Spinal cord (tissue), 10 donors: ENCODE results near the gene DDX56. TPM values are rescaled to one million over a fixed set of nuclear protein-coding genes. Genes with fewer than 3 reads are reported as not detected.
A peak's percentile ranks its signal among the peaks of the same experiment; 100 is the strongest.
"Not testable (repeated sequence)": the region's sequence is repeated elsewhere in the genome, so short reads cannot be mapped to it uniquely, and the experiment has no call there.

Source experiments
- DNase-seq, 6 donors: peaks; one replicate each; pipeline versions ENCODE4 v3.0.0 to v3.0.0-alpha.2; 2013 to 2015; ENCODE audit warnings: low spot score in 6 of 6, low read depth in 4 of 6
- H3K27ac ChIP-seq: one replicate; pipeline ENCODE4 v1.5.1; 2013; ENCODE audit warnings: low read depth, low read length, control low read depth
- H3K27me3 ChIP-seq: one replicate; pipeline ENCODE4 v1.6.1; 2013; ENCODE audit warnings: low read length; ENCODE audit not compliant: control insufficient read depth, insufficient read depth
- H3K36me3 ChIP-seq: one replicate; pipeline ENCODE4 v1.6.1; 2013; ENCODE audit warnings: low read length; ENCODE audit not compliant: control insufficient read depth, insufficient read depth
- H3K4me1 ChIP-seq: one replicate; pipeline ENCODE4 v1.6.1; 2013; ENCODE audit warnings: low read length; ENCODE audit not compliant: control insufficient read depth, insufficient read depth
- H3K4me3 ChIP-seq: one replicate; pipeline ENCODE4 v1.5.1; 2013; ENCODE audit warnings: low read depth, low read length, control low read depth
- H3K9me3 ChIP-seq: one replicate; pipeline ENCODE4 v1.6.1; 2013; ENCODE audit warnings: low read length; ENCODE audit not compliant: control insufficient read depth, insufficient read depth
- WGBS: methylation state at CpG from one replicate; pipeline ENCODE4 v1.1.5; 2013; ENCODE audit warnings: missing lambda C conversion rate; ENCODE audit not compliant: insufficient coverage; 5-methylcytosine and 5-hydroxymethylcytosine counted together
- polyA plus RNA-seq, 2 donors: library from polyadenylated mRNA; unstranded; fragments of 120-200 nt; gene quantifications; one replicate each; pipeline ENCODE4 v1.2.1, GENCODE V29; 2013; ENCODE audit not compliant: insufficient read length in 2 of 2
- total RNA-seq, 2 donors: library from RNA; depleted of rRNA in 1 of 2; stranded (reverse); fragments of 120-200 nt in 1 of 2; fragments of >200 nt in 1 of 2; gene quantifications; one replicate each; pipeline versions ENCODE4 v1.2.3 to v1.2.4, GENCODE V29; 2013 to 2014
- donor health status: healthy.

The DDX56 gene
- total and polyA plus RNA-seq, 4 donors, result 37.0 to 80.4 (median 60.8) TPM

- H3K27ac ChIP-seq, result no peak overlapping the region
- WGBS, result 57% methylated on average over 11 of the region's 13 CpGs
- H3K4me3 ChIP-seq, result no peak overlapping the region
- DNase-seq, result peak in 2 of 6 donors; percentile 43 to 60
- no peaks in the 10 kb centered on the region for H3K27me3 ChIP-seq
- H3K9me3 ChIP-seq, result no peaks in the 10 kb centered on the region
- H3K4me1 ChIP-seq, result no peaks in the 10 kb centered on the region
- H3K36me3 ChIP-seq, result peaks cover 67% of the 10 kb centered on the region
Measured at GRCh38 chr7:44565097-44565794, 8.5 kb downstream of the DDX56 start.

- Histone ChIP-seq H3K36me3 (peaks cover 60% of the 10 kb centered on the region), H3K27ac (no peak overlapping the region)
- WGBS, result 82% methylated on average over 2 of the region's 2 CpGs
Measured at GRCh38 chr7:44564606-44565005, 9.1 kb downstream of the DDX56 start.

GRCh38 chr7:44563171-44563679 is 10.5 kb downstream of the DDX56 start:
- Histone ChIP-seq H3K9me3 (no peaks in the 10 kb centered on the region), H3K4me1 (no peaks in the 10 kb centered on the region), H3K27ac (no peak overlapping the region), H3K36me3 (peaks cover 47% of the 10 kb centered on the region), H3K27me3 (no peaks in the 10 kb centered on the region), H3K4me3 (no peak overlapping the region)
- 97% methylated on average over 3 of the region's 3 CpGs for WGBS
- DNase-seq, result no peak

More at GRCh38 chr7:44564606-44565005, 9.1 kb downstream of the DDX56 start:
- Histone ChIP-seq H3K4me3 (no peak overlapping the region), H3K9me3 (no peaks in the 10 kb centered on the region), H3K27me3 (no peaks in the 10 kb centered on the region), H3K4me1 (no peaks in the 10 kb centered on the region)
- no peak for DNase-seq

- H3K9me3 ChIP-seq, DNase-seq, H3K27me3 ChIP-seq, H3K4me3 ChIP-seq, H3K4me1 ChIP-seq, H3K27ac ChIP-seq: not testable (repeated sequence)
- 100% methylated on average over 3 of the region's 8 CpGs for WGBS
- peaks cover 40% of the 10 kb centered on the region for H3K36me3 ChIP-seq
Measured at GRCh38 chr7:44562622-44562962, 11.1 kb downstream of the DDX56 start.

GRCh38 chr7:44561962-44562621 is 11.6 kb downstream of the DDX56 start:
- Histone ChIP-seq H3K4me1 (no peaks in the 10 kb centered on the region), H3K36me3 (peaks cover 35% of the 10 kb centered on the region), H3K4me3 (no peak overlapping the region), H3K9me3 (no peaks in the 10 kb centered on the region), H3K27me3 (no peaks in the 10 kb centered on the region), H3K27ac (no peak overlapping the region)
- no peak for DNase-seq
- WGBS, result 88% methylated on average over 7 of the region's 7 CpGs

GRCh38 chr7:44561481-44561880 is 12.2 kb downstream of the DDX56 start:
- no peak for DNase-seq
- H3K36me3 ChIP-seq, result peaks cover 30% of the 10 kb centered on the region
- H3K27me3 ChIP-seq, result no peaks in the 10 kb centered on the region
- 84% methylated on average over 6 of the region's 6 CpGs for WGBS
- no peak overlapping the region for H3K27ac ChIP-seq
- no peaks in the 10 kb centered on the region for H3K4me1 ChIP-seq
- H3K4me3 ChIP-seq, result no peak overlapping the region
- no peaks in the 10 kb centered on the region for H3K9me3 ChIP-seq

- Histone ChIP-seq H3K27ac (no peak overlapping the region), H3K4me1 (no peaks in the 10 kb centered on the region), H3K4me3 (no peak overlapping the region), H3K9me3 (no peaks in the 10 kb centered on the region), H3K27me3 (no peaks in the 10 kb centered on the region), H3K36me3 (peaks cover 10% of the 10 kb centered on the region)
- WGBS, result 63% methylated on average over 3 of the region's 4 CpGs
- no peak for DNase-seq
Measured at GRCh38 chr7:44559485-44559884, 14.2 kb downstream of the DDX56 start.

- no peaks in the 10 kb centered on the region for H3K9me3 ChIP-seq
- no peak overlapping the region for H3K4me3 ChIP-seq
- H3K36me3 ChIP-seq, result no peaks in the 10 kb centered on the region
- H3K27ac ChIP-seq, result no peak overlapping the region
- H3K27me3 ChIP-seq, result no peaks in the 10 kb centered on the region
- WGBS, result no CpG with 5 or more reads among the region's 2 CpGs
- H3K4me1 ChIP-seq, result no peaks in the 10 kb centered on the region
- no peak for DNase-seq
Measured at GRCh38 chr7:44557485-44557884, 16.2 kb downstream of the DDX56 start.

GRCh38 chr7:44555350-44555749 is 18.4 kb downstream of the DDX56 start:
- peaks cover 2% of the 10 kb centered on the region for H3K27me3 ChIP-seq
- H3K27ac ChIP-seq, result no peak overlapping the region
- no peaks in the 10 kb centered on the region for H3K36me3 ChIP-seq
- DNase-seq, result no peak
- H3K9me3 ChIP-seq, result no peaks in the 10 kb centered on the region
- 85% methylated on average over 2 of the region's 2 CpGs for WGBS
- H3K4me1 ChIP-seq, result no peaks in the 10 kb centered on the region
- H3K4me3 ChIP-seq, result no peak overlapping the region

GRCh38 chr7:44552473-44553005 is 21.2 kb downstream of the DDX56 start:
- not testable (repeated sequence) for H3K9me3 ChIP-seq, DNase-seq, H3K4me1 ChIP-seq, H3K27ac ChIP-seq, H3K27me3 ChIP-seq, H3K4me3 ChIP-seq, H3K36me3 ChIP-seq
- no CpG with 5 or more reads among the region's 3 CpGs for WGBS
